ENCODE data around the gene TIMM44. TPM values are rescaled to one million over a fixed set of nuclear protein-coding genes. Genes with fewer than 3 reads are reported as not detected.

Gene TIMM44
- polyA plus RNA-seq, 1 experiment: 43.3 TPM

- ChIA-PET CTCF (interaction anchor here (1.5 to 7.1 kb wide), 3 partner anchors 9 to 34 kb away, joined by 4 to 48 read pairs (median 39); partner anchors contain the start of gene TIMM44), POLR2A (no interaction called here)
- DNase-seq (ENCODE audit: low read depth, low spot score): no peak
- no peaks in the 10 kb centered on the region for H3K27me3 ChIP-seq (ENCODE audit: control insufficient read depth, insufficient read depth, low read length)
- no peak for TF ChIP-seq CTCF (IDR thresholded peaks at IDR 0.05; ENCODE audit: low read depth, low read length)
- no peak overlapping the region for H3K27ac ChIP-seq (ENCODE audit: low read depth, low read length)
- no peak overlapping the region for H3K4me3 ChIP-seq (ENCODE audit: low read depth, low read length)
- H3K9me3 ChIP-seq (ENCODE audit: control insufficient read depth, insufficient read depth, low read length): no peaks in the 10 kb centered on the region; the same call in 1 of the 2 replicates
Measured at GRCh38 chr19:7968008-7968795, 24.7 kb upstream of the TIMM44 start.

GRCh38 chr19:7965921-7966665 lies 22.6 kb upstream of the TIMM44 start:
- no peak for TF ChIP-seq CTCF (IDR thresholded peaks at IDR 0.05; ENCODE audit: low read depth, low read length)
- Histone ChIP-seq H3K27ac (ENCODE audit: low read depth, low read length) (peak overlapping the region; percentile 31), H3K9me3 (ENCODE audit: control insufficient read depth, insufficient read depth, low read length) (no peaks in the 10 kb centered on the region; the same call in 1 of the 2 replicates), H3K4me3 (ENCODE audit: low read depth, low read length) (no peak overlapping the region), H3K27me3 (ENCODE audit: control insufficient read depth, insufficient read depth, low read length) (no peaks in the 10 kb centered on the region)
- POLR2A ChIA-PET: no interaction called here
- CTCF ChIA-PET: interaction anchor here (0.8 to 7.1 kb wide), 3 partner anchors 22 to 36 kb away, joined by 5 to 48 read pairs (median 6); partner anchors contain the start of gene TIMM44
- no peak for DNase-seq (ENCODE audit: low read depth, low spot score)

GRCh38 chr19:7965259-7965841 lies 21.9 kb upstream of the TIMM44 start:
- H3K4me3 ChIP-seq (ENCODE audit: low read depth, low read length): no peak overlapping the region
- no peak for TF ChIP-seq CTCF (IDR thresholded peaks at IDR 0.05; ENCODE audit: low read depth, low read length)
- no peak for DNase-seq (ENCODE audit: low read depth, low spot score)
- H3K9me3 ChIP-seq (ENCODE audit: control insufficient read depth, insufficient read depth, low read length): no peaks in the 10 kb centered on the region; the same call in 1 of the 2 replicates
- POLR2A ChIA-PET: no interaction called here
- CTCF ChIA-PET: interaction anchor here (1.1 to 1.8 kb wide), 2 partner anchors 21 to 37 kb away, joined by 5 to 8 read pairs; no protein-coding TSS in a partner anchor
- no peaks in the 10 kb centered on the region for H3K27me3 ChIP-seq (ENCODE audit: control insufficient read depth, insufficient read depth, low read length)
- no peak overlapping the region for H3K27ac ChIP-seq (ENCODE audit: low read depth, low read length)

- ChIA-PET CTCF (no interaction called here), POLR2A (no interaction called here)
- H3K27ac ChIP-seq (ENCODE audit: low read depth, low read length): no peak overlapping the region
- no peaks in the 10 kb centered on the region for H3K27me3 ChIP-seq (ENCODE audit: control insufficient read depth, insufficient read depth, low read length)
- no peak for DNase-seq (ENCODE audit: low read depth, low spot score)
- TF ChIP-seq CTCF (IDR thresholded peaks at IDR 0.05; ENCODE audit: low read depth, low read length): no peak
- H3K4me3 ChIP-seq (ENCODE audit: low read depth, low read length): no peak overlapping the region
- H3K9me3 ChIP-seq (ENCODE audit: control insufficient read depth, insufficient read depth, low read length): no peaks in the 10 kb centered on the region; the same call in 1 of the 2 replicates
Measured at GRCh38 chr19:7963566-7963965, 20.1 kb upstream of the TIMM44 start.

Data from AG04450 (cell line).